SK-N-SH treated with all-trans-retinoic acid at 6 μM for 48 hours (cell line): ENCODE measurements around the gene CTNNAL1.

Experiments
- ATAC-seq: fragments of 200-7000 bp; cut with Tn5 transposase; 3 replicates; pipeline ENCODE4 v1.9.1; 2020; ENCODE audit warnings: mild to moderate bottlenecking, moderate library complexity
- ARNTL ChIP-seq: fragments of 450-650 bp; formaldehyde crosslinking; IDR thresholded peaks from 2 replicates; pipeline ENCODE4 v1.5.0; 2020; ENCODE audit warnings: low read depth, mild to moderate bottlenecking, moderate library complexity, borderline replicate concordance
- BACH2 ChIP-seq: fragments of 250-450 bp; sonication (Bioruptor Pico); IDR thresholded peaks from 2 replicates; pipeline ENCODE4 v1.9.0; 2021; ENCODE audit warnings: mild to moderate bottlenecking, borderline replicate concordance
- CSDC2 ChIP-seq: fragments of 250-450 bp; sonication (Bioruptor Pico); IDR thresholded peaks from 2 replicates; pipeline ENCODE4 v1.5.0; 2020; ENCODE audit warnings: mild to moderate bottlenecking, moderate library complexity
- ESRRG ChIP-seq: fragments of 250-450 bp; sonication (Bioruptor Pico); IDR thresholded peaks from 2 replicates; pipeline ENCODE4 v1.6.1; 2021; ENCODE audit warnings: mild to moderate bottlenecking
- GLIS3 ChIP-seq: fragments of 250-450 bp; sonication (Bioruptor Pico); IDR thresholded peaks from 2 replicates; pipeline ENCODE4 v1.5.0; 2020; ENCODE audit warnings: mild to moderate bottlenecking, moderate library complexity
- OSR1 ChIP-seq: fragments of 250-450 bp; sonication (Bioruptor Pico); IDR thresholded peaks from 2 replicates; pipeline ENCODE4 v1.8.0; 2022; ENCODE audit warnings: moderate library complexity, mild to moderate bottlenecking, inconsistent platforms
- PPARA ChIP-seq: fragments of 250-450 bp; sonication (Bioruptor Pico); IDR thresholded peaks from 2 replicates; pipeline ENCODE4 v1.5.0; 2020; ENCODE audit warnings: mild to moderate bottlenecking, borderline replicate concordance
- RARB ChIP-seq: fragments of 250-450 bp; sonication (Bioruptor Pico); IDR thresholded peaks from 2 replicates; pipeline ENCODE4 v1.8.0; 2021; ENCODE audit warnings: mild to moderate bottlenecking, moderate library complexity
- SNAI2 ChIP-seq: fragments of 250-450 bp; sonication (Bioruptor Pico); IDR thresholded peaks from 2 replicates; pipeline ENCODE4 v1.5.0; 2020; ENCODE audit warnings: mild to moderate bottlenecking, moderate library complexity
- TCF4 ChIP-seq: fragments of 250-450 bp; sonication (Bioruptor Pico); IDR thresholded peaks from 2 replicates; pipeline ENCODE4 v1.8.0; 2021; ENCODE audit warnings: mild to moderate bottlenecking, moderate library complexity, borderline replicate concordance
- TOX ChIP-seq: fragments of 250-450 bp; sonication (Bioruptor Pico); IDR thresholded peaks from 2 replicates; pipeline ENCODE4 v1.8.0; 2021; ENCODE audit warnings: mild to moderate bottlenecking, moderate library complexity, borderline replicate concordance
- ZFP30 ChIP-seq: fragments of 450-650 bp; formaldehyde crosslinking; IDR thresholded peaks from 2 replicates; pipeline ENCODE4 v1.5.0; 2022; ENCODE audit warnings: mild to moderate bottlenecking, moderate library complexity
- ZNF565 ChIP-seq: fragments of 450-650 bp; formaldehyde crosslinking; conservative IDR thresholded peaks from 2 replicates; pipeline ENCODE4 v1.5.0; 2020; ENCODE audit warnings: low read depth, mild to moderate bottlenecking, moderate library complexity
- ZNF70 ChIP-seq: fragments of 450-650 bp; formaldehyde crosslinking; IDR thresholded peaks from 2 replicates; pipeline ENCODE4 v1.5.0; 2020; ENCODE audit warnings: mild to moderate bottlenecking, moderate library complexity
- TF ChIP-seq, protein P1 (sequence below): fragments of 250-450 bp; sonication (Bioruptor Pico); IDR thresholded peaks from 2 replicates; pipeline ENCODE4 v1.5.0; 2020; ENCODE audit warnings: mild to moderate bottlenecking, moderate library complexity
- TF ChIP-seq, protein P2 (sequence below): fragments of 250-450 bp; sonication (Bioruptor Pico); IDR thresholded peaks from 2 replicates; pipeline ENCODE4 v1.8.0; 2021; ENCODE audit warnings: low read depth, mild to moderate bottlenecking, moderate library complexity, borderline replicate concordance
- TF ChIP-seq, protein P3 (sequence below): fragments of 250-450 bp; sonication (Bioruptor Pico); IDR thresholded peaks from 2 replicates; pipeline ENCODE4 v1.8.0; 2020; ENCODE audit warnings: mild to moderate bottlenecking, moderate library complexity, borderline replicate concordance
- TF ChIP-seq, protein P4 (sequence below): fragments of 250-450 bp; sonication (Bioruptor Pico); IDR thresholded peaks from 2 replicates; pipeline ENCODE4 v1.5.1; 2021; ENCODE audit warnings: mild to moderate bottlenecking, moderate library complexity

CTNNAL1 gene

DNA sequence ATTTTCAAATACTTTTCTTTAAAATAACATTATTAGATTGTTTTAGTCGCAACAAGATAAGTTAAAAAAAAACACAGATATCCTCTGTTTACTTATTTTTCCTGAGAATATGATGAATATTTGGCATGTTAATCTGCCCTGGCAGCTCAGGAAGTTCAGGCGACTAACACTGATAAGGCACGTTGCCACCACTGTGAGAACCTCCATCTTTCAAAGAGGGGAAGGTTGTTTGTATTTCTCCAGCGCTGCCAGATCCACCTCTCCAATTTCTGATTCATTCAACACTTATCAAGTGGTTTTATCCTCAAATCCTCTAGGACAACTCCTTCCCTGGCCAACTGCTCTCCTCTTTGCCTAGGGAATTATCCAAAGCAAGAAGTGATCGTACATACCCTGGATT, 21.8 kb downstream of the CTNNAL1 start:
- ATAC-seq = no peak
- TF ChIP-seq, protein P1, sequence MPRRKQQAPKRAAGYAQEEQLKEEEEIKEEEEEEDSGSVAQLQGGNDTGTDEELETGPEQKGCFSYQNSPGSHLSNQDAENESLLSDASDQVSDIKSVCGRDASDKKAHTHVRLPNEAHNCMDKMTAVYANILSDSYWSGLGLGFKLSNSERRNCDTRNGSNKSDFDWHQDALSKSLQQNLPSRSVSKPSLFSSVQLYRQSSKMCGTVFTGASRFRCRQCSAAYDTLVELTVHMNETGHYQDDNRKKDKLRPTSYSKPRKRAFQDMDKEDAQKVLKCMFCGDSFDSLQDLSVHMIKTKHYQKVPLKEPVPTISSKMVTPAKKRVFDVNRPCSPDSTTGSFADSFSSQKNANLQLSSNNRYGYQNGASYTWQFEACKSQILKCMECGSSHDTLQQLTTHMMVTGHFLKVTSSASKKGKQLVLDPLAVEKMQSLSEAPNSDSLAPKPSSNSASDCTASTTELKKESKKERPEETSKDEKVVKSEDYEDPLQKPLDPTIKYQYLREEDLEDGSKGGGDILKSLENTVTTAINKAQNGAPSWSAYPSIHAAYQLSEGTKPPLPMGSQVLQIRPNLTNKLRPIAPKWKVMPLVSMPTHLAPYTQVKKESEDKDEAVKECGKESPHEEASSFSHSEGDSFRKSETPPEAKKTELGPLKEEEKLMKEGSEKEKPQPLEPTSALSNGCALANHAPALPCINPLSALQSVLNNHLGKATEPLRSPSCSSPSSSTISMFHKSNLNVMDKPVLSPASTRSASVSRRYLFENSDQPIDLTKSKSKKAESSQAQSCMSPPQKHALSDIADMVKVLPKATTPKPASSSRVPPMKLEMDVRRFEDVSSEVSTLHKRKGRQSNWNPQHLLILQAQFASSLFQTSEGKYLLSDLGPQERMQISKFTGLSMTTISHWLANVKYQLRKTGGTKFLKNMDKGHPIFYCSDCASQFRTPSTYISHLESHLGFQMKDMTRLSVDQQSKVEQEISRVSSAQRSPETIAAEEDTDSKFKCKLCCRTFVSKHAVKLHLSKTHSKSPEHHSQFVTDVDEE (CRISPR knock-in tag) = no peak

DNA sequence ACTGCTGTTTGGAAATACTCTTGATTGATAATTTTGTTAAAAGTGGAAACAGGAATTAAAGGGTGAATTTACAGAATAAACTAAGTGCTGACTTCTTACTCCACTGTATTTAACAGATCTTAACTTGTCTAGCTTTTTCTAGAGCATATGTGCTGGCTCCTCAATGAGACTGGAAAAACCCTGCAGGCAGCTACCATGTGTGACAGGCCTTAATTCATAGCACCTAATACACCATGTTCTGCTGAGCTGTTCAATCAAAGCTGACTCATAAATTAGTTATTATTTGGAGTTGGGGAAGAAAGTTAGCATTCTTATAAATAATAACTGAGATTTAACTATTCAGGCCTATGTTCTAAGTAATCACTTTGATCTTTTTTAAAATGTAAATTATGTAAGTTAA, 29.4 kb downstream of the CTNNAL1 start:
- TF ChIP-seq CSDC2 (CRISPR knock-in tag) (no peak), RARB (CRISPR knock-in tag) (no peak), TOX (CRISPR knock-in tag) (no peak), ESRRG (CRISPR knock-in tag) (no peak), ARNTL (no peak), ZNF565 (CRISPR knock-in tag) (no peak), ZNF70 (CRISPR knock-in tag) (no peak), PPARA (CRISPR knock-in tag) (no peak)
- TF ChIP-seq, protein P2, sequence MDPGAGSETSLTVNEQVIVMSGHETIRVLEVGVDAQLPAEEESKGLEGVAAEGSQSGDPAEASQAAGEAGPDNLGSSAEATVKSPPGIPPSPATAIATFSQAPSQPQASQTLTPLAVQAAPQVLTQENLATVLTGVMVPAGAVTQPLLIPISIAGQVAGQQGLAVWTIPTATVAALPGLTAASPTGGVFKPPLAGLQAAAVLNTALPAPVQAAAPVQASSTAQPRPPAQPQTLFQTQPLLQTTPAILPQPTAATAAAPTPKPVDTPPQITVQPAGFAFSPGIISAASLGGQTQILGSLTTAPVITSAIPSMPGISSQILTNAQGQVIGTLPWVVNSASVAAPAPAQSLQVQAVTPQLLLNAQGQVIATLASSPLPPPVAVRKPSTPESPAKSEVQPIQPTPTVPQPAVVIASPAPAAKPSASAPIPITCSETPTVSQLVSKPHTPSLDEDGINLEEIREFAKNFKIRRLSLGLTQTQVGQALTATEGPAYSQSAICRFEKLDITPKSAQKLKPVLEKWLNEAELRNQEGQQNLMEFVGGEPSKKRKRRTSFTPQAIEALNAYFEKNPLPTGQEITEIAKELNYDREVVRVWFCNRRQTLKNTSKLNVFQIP = no peak
- TF ChIP-seq, protein P3, sequence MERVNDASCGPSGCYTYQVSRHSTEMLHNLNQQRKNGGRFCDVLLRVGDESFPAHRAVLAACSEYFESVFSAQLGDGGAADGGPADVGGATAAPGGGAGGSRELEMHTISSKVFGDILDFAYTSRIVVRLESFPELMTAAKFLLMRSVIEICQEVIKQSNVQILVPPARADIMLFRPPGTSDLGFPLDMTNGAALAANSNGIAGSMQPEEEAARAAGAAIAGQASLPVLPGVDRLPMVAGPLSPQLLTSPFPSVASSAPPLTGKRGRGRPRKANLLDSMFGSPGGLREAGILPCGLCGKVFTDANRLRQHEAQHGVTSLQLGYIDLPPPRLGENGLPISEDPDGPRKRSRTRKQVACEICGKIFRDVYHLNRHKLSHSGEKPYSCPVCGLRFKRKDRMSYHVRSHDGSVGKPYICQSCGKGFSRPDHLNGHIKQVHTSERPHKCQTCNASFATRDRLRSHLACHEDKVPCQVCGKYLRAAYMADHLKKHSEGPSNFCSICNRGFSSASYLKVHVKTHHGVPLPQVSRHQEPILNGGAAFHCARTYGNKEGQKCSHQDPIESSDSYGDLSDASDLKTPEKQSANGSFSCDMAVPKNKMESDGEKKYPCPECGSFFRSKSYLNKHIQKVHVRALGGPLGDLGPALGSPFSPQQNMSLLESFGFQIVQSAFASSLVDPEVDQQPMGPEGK (CRISPR knock-in tag) = no peak
- no peak for ATAC-seq

DNA sequence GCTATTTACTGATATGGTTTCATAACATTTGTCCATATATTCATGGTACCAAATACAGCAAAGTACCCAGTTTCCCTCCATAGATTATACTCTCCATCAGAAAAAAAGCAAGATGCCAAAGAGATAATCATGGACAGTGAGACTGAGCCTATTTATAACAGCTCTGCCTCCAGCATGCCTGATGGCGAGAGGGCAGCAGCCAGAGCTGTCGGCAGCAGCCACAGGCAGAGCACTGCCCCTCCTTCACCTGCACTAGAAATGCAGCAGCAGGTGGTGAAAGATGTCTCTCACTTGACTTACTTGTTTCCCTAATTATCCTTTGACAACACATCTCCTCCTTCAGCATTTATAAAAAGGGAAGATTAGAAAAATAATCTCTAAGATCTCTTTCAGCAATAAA, 32.4 kb downstream of the CTNNAL1 start:
- TF ChIP-seq TCF4 (CRISPR knock-in tag) (no peak), ESRRG (CRISPR knock-in tag) (no peak), RARB (CRISPR knock-in tag) (no peak), CSDC2 (CRISPR knock-in tag) (no peak), ZFP30 (CRISPR knock-in tag) (no peak), ARNTL (no peak), BACH2 (CRISPR knock-in tag) (no peak), OSR1 (CRISPR knock-in tag) (no peak), GLIS3 (no peak), SNAI2 (CRISPR knock-in tag) (no peak)
- TF ChIP-seq, protein P3 (CRISPR knock-in tag) = no peak
- TF ChIP-seq, protein P4, sequence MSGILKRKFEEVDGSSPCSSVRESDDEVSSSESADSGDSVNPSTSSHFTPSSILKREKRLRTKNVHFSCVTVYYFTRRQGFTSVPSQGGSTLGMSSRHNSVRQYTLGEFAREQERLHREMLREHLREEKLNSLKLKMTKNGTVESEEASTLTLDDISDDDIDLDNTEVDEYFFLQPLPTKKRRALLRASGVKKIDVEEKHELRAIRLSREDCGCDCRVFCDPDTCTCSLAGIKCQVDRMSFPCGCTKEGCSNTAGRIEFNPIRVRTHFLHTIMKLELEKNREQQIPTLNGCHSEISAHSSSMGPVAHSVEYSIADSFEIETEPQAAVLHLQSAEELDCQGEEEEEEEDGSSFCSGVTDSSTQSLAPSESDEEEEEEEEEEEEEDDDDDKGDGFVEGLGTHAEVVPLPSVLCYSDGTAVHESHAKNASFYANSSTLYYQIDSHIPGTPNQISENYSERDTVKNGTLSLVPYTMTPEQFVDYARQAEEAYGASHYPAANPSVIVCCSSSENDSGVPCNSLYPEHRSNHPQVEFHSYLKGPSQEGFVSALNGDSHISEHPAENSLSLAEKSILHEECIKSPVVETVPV (CRISPR knock-in tag) = no peak
- TF ChIP-seq, protein P2 = no peak
- TF ChIP-seq, protein P1 (CRISPR knock-in tag) = no peak
- TF ChIP-seq, all 23 proteins: peak for 0
- ATAC-seq = no peak
